Activated CD4-positive, alpha-beta T cell treated with anti-CD3 and anti-CD28 coated beads for 48 hours (primary cell): Measurements from ENCODE around the gene ZHX3.

Experiments
- DNase-seq: peaks from one replicate; pipeline ENCODE4 v3.0.0-alpha.2; 2020

The ZHX3 gene

GRCh38 chr20:41352666-41353065 is 35.1 kb upstream of the ZHX3 start:
- no peak for DNase-seq

GRCh38 chr20:41352106-41352505 is 34.6 kb upstream of the ZHX3 start:
- DNase-seq: no peak

GRCh38 chr20:41350408-41350962 is 33.0 kb upstream of the ZHX3 start:
- DNase-seq: no peak

GRCh38 chr20:41349943-41350342 is 32.4 kb upstream of the ZHX3 start:
- no peak for DNase-seq

GRCh38 chr20:41349266-41349665 is 31.7 kb upstream of the ZHX3 start:
- no peak for DNase-seq

- no peak for DNase-seq
Measured at GRCh38 chr20:41348430-41349172, 31.1 kb upstream of the ZHX3 start.

GRCh38 chr20:41347523-41348429 is 30.2 kb upstream of the ZHX3 start:
- no peak for DNase-seq

- DNase-seq: no peak
Measured at GRCh38 chr20:41345729-41346067, 28.2 kb upstream of the ZHX3 start.

GRCh38 chr20:41344938-41345728 is 27.6 kb upstream of the ZHX3 start:
- DNase-seq: no peak

- DNase-seq: no peak
Measured at GRCh38 chr20:41344477-41344876, 26.9 kb upstream of the ZHX3 start.

GRCh38 chr20:41342474-41343464 is 25.2 kb upstream of the ZHX3 start:
- DNase-seq: no peak

- peak; percentile 77 for DNase-seq
Measured at GRCh38 chr20:41340327-41341055, 23.0 kb upstream of the ZHX3 start, which contains the start of gene LPIN3. Gene LPIN3, plus strand, starts transcription at chr20:41340821. Its CDS starts 4,983 bp downstream, at chr20:41345804.

GRCh38 chr20:41339957-41340326 is 22.4 kb upstream of the ZHX3 start:
- DNase-seq: peak; percentile 91

GRCh38 chr20:41336711-41337492 is 19.4 kb upstream of the ZHX3 start:
- no peak for DNase-seq

GRCh38 chr20:41335591-41335990 is 18.1 kb upstream of the ZHX3 start:
- no peak for DNase-seq

GRCh38 chr20:41334443-41335421 is 17.2 kb upstream of the ZHX3 start:
- DNase-seq: no peak

GRCh38 chr20:41334036-41334435 is 16.5 kb upstream of the ZHX3 start:
- DNase-seq: no peak

GRCh38 chr20:41331731-41332130 is 14.2 kb upstream of the ZHX3 start:
- DNase-seq: no peak

- no peak for DNase-seq
Measured at GRCh38 chr20:41330941-41331340, 13.4 kb upstream of the ZHX3 start.
